Endothelial cell of umbilical vein (primary cell): Measurements from ENCODE around the gene MT1E. TPM values are rescaled to one million over a fixed set of nuclear protein-coding genes. Genes with fewer than 3 reads are reported as not detected.

Experiments used
- BruUV-seq: library from RNA; stranded (reverse); fragments of 400-500 nt; replicated peaks from 2 replicates; lab custom pipeline; 2021; lab: Mats Ljungman, UMichigan
- CTCF ChIA-PET: fragments of 300-600, 350-600 bp; sonication (Branson Sonifier 250); formaldehyde crosslinking; loops from one replicate; lab custom pipeline; 2021; ENCODE audit warnings: antibody characterized with exemption, inconsistent platforms; lab: Charles Lee
- POLR2A ChIA-PET: fragments of 300-600, 350-600 bp; sonication (Branson Sonifier 250); formaldehyde crosslinking; loops from one replicate; lab custom pipeline; 2021; ENCODE audit warnings: antibody characterized with exemption, inconsistent platforms; lab: Charles Lee
- DNase-seq: peaks from one replicate; pipeline ENCODE4 v3.0.0-alpha.2; 2011; ENCODE audit warnings: low read depth, low spot score
- FAIRE-seq: peaks from 2 replicates; lab custom pipeline; 2011; peaks lifted over from hg19 to GRCh38; lab: Jason Lieb, UNC
- H2AFZ ChIP-seq: 2 replicates; pipeline ENCODE4 v1.6.0; 2012; ENCODE audit warnings: low read depth, low read length, control low read depth, inconsistent platforms
- H3K27ac ChIP-seq: 2 replicates; pipeline ENCODE4 v1.5.1; 2011; ENCODE audit warnings: low read depth, mild to moderate bottlenecking, control low read depth, low read length, moderate library complexity; ENCODE audit not compliant: insufficient read depth
- H3K27me3 ChIP-seq, 2 experiments: 2 replicates each; pipeline versions ENCODE4 v1.6.0 to v1.6.1; 2011; ENCODE audit warnings: low read length in 2 of 2, mixed read lengths in 1 of 2; ENCODE audit not compliant: control insufficient read depth in 2 of 2, insufficient read depth in 2 of 2
- H3K36me3 ChIP-seq, 2 experiments: 2 replicates in 1 of 2; 3 replicates in 1 of 2; pipeline ENCODE4 v1.5.1; 2011; ENCODE audit warnings: low read length in 2 of 2, mild to moderate bottlenecking in 1 of 2, moderate library complexity in 1 of 2; ENCODE audit not compliant: control insufficient read depth in 2 of 2, insufficient read depth in 2 of 2; ENCODE audit errors: extremely low read depth in 1 of 2
- H3K4me1 ChIP-seq: 3 replicates; pipeline ENCODE4 v1.5.1; 2011; ENCODE audit warnings: mild to moderate bottlenecking, low read length; ENCODE audit not compliant: control insufficient read depth, insufficient read depth; ENCODE audit errors: extremely low read depth
- H3K4me2 ChIP-seq: 2 replicates; pipeline ENCODE4 v1.6.1; 2011; ENCODE audit warnings: low read length, control low read depth, mixed read lengths; ENCODE audit not compliant: insufficient read depth
- H3K4me3 ChIP-seq, 3 experiments: fragments of 200-600 bp in 1 of 3; sonication (generic), shearing (Covaris generic) in 1 of 3; replicated peaks in 1 of 3; 2 replicates each; pipeline ENCODE4 v1.5.1; 2011 to 2016; ENCODE audit warnings: control low read depth in 3 of 3, low read length in 3 of 3, mild to moderate bottlenecking in 2 of 3, inconsistent platforms in 1 of 3, low read depth in 1 of 3, moderate library complexity in 1 of 3; ENCODE audit not compliant: insufficient read depth in 1 of 3
- H3K79me2 ChIP-seq: 2 replicates; pipeline ENCODE4 v1.6.0; 2012; ENCODE audit warnings: low read length, inconsistent platforms; ENCODE audit not compliant: control insufficient read depth, insufficient read depth
- H3K9ac ChIP-seq: replicated peaks from 2 replicates; pipeline ENCODE3; 2011; ENCODE audit warnings: low read length, control low read depth; ENCODE audit not compliant: insufficient read depth; ENCODE audit errors: extremely low read depth
- H3K9me1 ChIP-seq: replicated peaks from 3 replicates; pipeline ENCODE4 v1.6.0; 2011; ENCODE audit warnings: mild to moderate bottlenecking, low read length; ENCODE audit not compliant: control insufficient read depth, insufficient read depth; ENCODE audit errors: extremely low read depth
- H3K9me3 ChIP-seq: replicated peaks from 2 replicates; pipeline ENCODE4 v1.5.1; 2012; ENCODE audit warnings: low read length, inconsistent platforms; ENCODE audit not compliant: control insufficient read depth, insufficient read depth
- H4K20me1 ChIP-seq: replicated peaks from 2 replicates; pipeline ENCODE3; 2011; ENCODE audit warnings: mild to moderate bottlenecking, low read length; ENCODE audit not compliant: control insufficient read depth, insufficient read depth; ENCODE audit errors: extremely low read depth
- EZH2 ChIP-seq: IDR thresholded peaks from 2 replicates; pipeline ENCODE4 v1.6.1; 2012; ENCODE audit warnings: borderline replicate concordance, low read depth, mild to moderate bottlenecking, moderate library complexity, low read length, inconsistent platforms; ENCODE audit not compliant: severe bottlenecking
- FOS ChIP-seq: IDR thresholded peaks from 2 replicates; pipeline ENCODE4 v1.6.1; 2011; ENCODE audit warnings: mild to moderate bottlenecking, low read length, moderate library complexity, borderline replicate concordance; ENCODE audit not compliant: insufficient read depth
- GATA2 ChIP-seq: IDR thresholded peaks from 2 replicates; pipeline ENCODE4 v1.7.0; 2011; ENCODE audit warnings: low read depth, mild to moderate bottlenecking, moderate library complexity, mixed read lengths, low read length; ENCODE audit not compliant: insufficient read length, insufficient read depth
- JUN ChIP-seq: IDR thresholded peaks from 2 replicates; pipeline ENCODE4 v1.6.1; 2011; ENCODE audit warnings: borderline replicate concordance, low read depth; ENCODE audit not compliant: insufficient read length, insufficient read depth
- MYC ChIP-seq: IDR thresholded peaks from one replicate; pipeline ENCODE4 v1.6.1; 2011; ENCODE audit warnings: mild to moderate bottlenecking, low read depth, low read length
- POLR2A ChIP-seq: IDR thresholded peaks from 2 replicates; pipeline ENCODE4 v1.6.1; 2012; ENCODE audit warnings: low read depth, mild to moderate bottlenecking, control low read depth, low read length
- POLR2AphosphoS5 ChIP-seq: IDR thresholded peaks from 2 replicates; pipeline ENCODE4 v1.6.1; 2012; ENCODE audit warnings: low read depth, mild to moderate bottlenecking, control low read depth, low read length, moderate library complexity; ENCODE audit not compliant: insufficient read depth
- dilution Hi-C: fragments of 300-500 bp; cut with MboI; formaldehyde crosslinking; loops from one replicate; pipeline ENCODE4 v1.15.0; 2019; ENCODE audit warnings: low sequenced_read_pairs; ENCODE audit not compliant: extremely low pct_ligation_motif_present
- intact Hi-C: fragments of 100-400 bp; cut with micrococcal nuclease; formaldehyde crosslinking; loops from one replicate; pipeline ENCODE4 v1.10.0; 2022
- polyA plus RNA-seq, 4 experiments: library from polyadenylated mRNA; depleted of rRNA in 3 of 4; stranded (reverse) in 3 of 4; unstranded in 1 of 4; fragments of >200 nt; gene quantifications; 2 replicates each; pipeline versions ENCODE4 v1.2.1 to v1.2.3, GENCODE V29; 2011 to 2012; ENCODE audit warnings: missing spikeins in 1 of 4
- total RNA-seq: library from RNA; stranded (reverse); gene quantifications from 2 replicates; pipeline ENCODE4 v1.2.3, GENCODE V29; 2021
- TF ChIP-seq, protein P1 (sequence below), 2 donors: IDR thresholded peaks; 1 replicate in 1 of 2; 2 replicates in 1 of 2; pipeline ENCODE4 v1.5.1; 2011; ENCODE audit warnings: low read length in 2 of 2, mild to moderate bottlenecking in 2 of 2, moderate library complexity in 2 of 2, control low read depth in 1 of 2, inconsistent platforms in 1 of 2, low read depth in 1 of 2; ENCODE audit not compliant: insufficient read depth in 1 of 2; ENCODE audit errors: extremely low read depth in 1 of 2
- TF ChIP-seq, protein P2 (sequence below): IDR thresholded peaks from 2 replicates; pipeline ENCODE4 v1.6.1; 2011; ENCODE audit not compliant: insufficient read depth, insufficient read length

The MT1E gene
- total and polyA plus RNA-seq, 2 donors (not counting 3 experiments of a cell fraction or from before 2014, with no cell fraction given): 208 to 346 TPM

DNA sequence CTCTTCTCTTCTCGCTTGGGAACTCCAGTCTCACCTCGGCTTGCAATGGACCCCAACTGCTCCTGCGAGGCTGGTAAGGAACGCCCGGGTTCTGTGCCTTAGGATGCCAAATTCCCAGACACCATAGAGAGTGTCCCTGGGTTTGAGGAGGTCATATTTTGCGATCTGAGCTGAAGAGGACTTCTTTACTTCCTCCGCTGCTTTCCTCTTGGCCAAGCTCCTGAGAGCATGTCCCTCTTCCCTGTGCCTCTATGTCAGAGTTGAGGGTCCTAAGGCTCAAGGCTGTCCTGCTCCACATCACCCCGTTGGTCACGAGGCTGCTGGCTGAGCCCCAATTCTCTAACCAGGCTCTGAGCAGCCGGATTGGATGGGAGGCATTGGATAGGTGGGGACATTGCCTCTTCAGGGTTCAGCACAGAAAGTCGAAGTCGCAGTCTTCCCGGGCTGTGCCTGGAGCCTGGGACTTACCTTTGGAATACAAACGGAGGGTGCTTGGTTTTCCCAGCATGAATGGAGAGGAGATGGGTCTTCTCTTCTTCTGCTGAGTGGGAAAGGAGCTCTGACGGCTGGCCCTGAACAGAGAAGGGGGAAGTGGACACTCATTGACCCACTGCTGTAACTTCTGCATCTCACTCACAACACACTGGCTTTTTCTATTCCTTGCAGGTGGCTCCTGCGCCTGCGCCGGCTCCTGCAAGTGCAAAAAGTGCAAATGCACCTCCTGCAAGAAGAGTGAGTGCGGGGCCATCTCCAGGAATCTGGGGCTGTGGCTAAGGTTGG is 44.4 kb downstream of the MT1E start:
- POLR2A ChIA-PET: no interaction called here
- no TSS peak for BruUV-seq

DNA sequence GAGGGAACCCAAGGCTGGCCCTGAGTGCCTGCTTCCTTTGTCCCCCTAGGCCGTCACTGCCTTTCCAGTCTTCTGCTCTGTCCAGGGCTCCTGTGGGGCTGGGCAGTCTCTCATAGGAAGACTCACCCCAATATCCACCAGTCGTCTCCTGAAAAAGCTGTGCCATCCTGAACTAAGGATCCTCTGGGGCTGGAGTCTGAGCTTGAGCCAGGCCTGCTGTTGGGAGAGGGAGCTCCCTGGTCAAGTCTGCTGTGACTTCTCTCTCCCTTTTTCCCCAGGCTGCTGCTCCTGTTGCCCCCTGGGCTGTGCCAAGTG is 45.0 kb downstream of the MT1E start:
- Histone ChIP-seq H3K79me2 (no peaks in the 10 kb centered on the region), H3K27ac (no peak overlapping the region), H3K9me3 (no peaks in the 10 kb centered on the region), H3K4me2 (no peak overlapping the region), H3K36me3 (no peaks in the 10 kb centered on the region), H4K20me1 (no peaks in the 10 kb centered on the region), H3K9ac (no peak overlapping the region), H3K4me1 (no peaks in the 10 kb centered on the region), H3K9me1 (no peaks in the 10 kb centered on the region), H2AFZ (no peak overlapping the region), H3K27me3 (peaks cover 70 to 85% of the 10 kb centered on the region in 2 experiments), H3K4me3 (no peak overlapping the region)
- no TSS peak for BruUV-seq
- CTCF ChIA-PET: interaction anchor here (1.3 kb wide), 1 partner anchor 31 kb away, joined by 5 read pairs; no protein-coding TSS in a partner anchor
- FAIRE-seq: no peak
- DNase-seq: no peak
- dilution Hi-C loops: no loop called here
- intact Hi-C loops: no loop called here
- POLR2A ChIA-PET: no interaction called here
- TF ChIP-seq MYC: no peak
- TF ChIP-seq POLR2AphosphoS5: no peak
- TF ChIP-seq, protein P1, sequence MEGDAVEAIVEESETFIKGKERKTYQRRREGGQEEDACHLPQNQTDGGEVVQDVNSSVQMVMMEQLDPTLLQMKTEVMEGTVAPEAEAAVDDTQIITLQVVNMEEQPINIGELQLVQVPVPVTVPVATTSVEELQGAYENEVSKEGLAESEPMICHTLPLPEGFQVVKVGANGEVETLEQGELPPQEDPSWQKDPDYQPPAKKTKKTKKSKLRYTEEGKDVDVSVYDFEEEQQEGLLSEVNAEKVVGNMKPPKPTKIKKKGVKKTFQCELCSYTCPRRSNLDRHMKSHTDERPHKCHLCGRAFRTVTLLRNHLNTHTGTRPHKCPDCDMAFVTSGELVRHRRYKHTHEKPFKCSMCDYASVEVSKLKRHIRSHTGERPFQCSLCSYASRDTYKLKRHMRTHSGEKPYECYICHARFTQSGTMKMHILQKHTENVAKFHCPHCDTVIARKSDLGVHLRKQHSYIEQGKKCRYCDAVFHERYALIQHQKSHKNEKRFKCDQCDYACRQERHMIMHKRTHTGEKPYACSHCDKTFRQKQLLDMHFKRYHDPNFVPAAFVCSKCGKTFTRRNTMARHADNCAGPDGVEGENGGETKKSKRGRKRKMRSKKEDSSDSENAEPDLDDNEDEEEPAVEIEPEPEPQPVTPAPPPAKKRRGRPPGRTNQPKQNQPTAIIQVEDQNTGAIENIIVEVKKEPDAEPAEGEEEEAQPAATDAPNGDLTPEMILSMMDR (IDR thresholded peaks at IDR 0.05; ENCODE audit: extremely low read depth in 1 of 2, insufficient read depth in 1 of 2, low read depth in 1 of 2, low read length in 2 of 2): no peak
- no peak for TF ChIP-seq EZH2
- TF ChIP-seq GATA2: no peak
- no peak for TF ChIP-seq POLR2A
- TF ChIP-seq FOS: no peak
- TF ChIP-seq, protein P2, sequence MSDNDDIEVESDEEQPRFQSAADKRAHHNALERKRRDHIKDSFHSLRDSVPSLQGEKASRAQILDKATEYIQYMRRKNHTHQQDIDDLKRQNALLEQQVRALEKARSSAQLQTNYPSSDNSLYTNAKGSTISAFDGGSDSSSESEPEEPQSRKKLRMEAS: no peak
- no peak for TF ChIP-seq JUN

More for the DNA sequence above, 44.4 kb downstream of the MT1E start:
- TF ChIP-seq FOS (no peak), EZH2 (peak; percentile 50)
- Histone ChIP-seq H2AFZ (no peak overlapping the region), H3K27me3 (peaks cover 69 to 83% of the 10 kb centered on the region in 2 experiments), H3K4me1 (no peaks in the 10 kb centered on the region), H3K9me3 (no peaks in the 10 kb centered on the region), H3K79me2 (no peaks in the 10 kb centered on the region), H3K36me3 (no peaks in the 10 kb centered on the region), H3K9ac (no peak overlapping the region), H3K4me2 (no peak overlapping the region), H4K20me1 (no peaks in the 10 kb centered on the region), H3K9me1 (no peaks in the 10 kb centered on the region), H3K27ac (no peak overlapping the region), H3K4me3 (no peak overlapping the region)
- FAIRE-seq: no peak
- CTCF ChIA-PET: interaction anchor here (1.3 kb wide), 1 partner anchor 32 kb away, joined by 5 read pairs; no protein-coding TSS in a partner anchor
- dilution Hi-C loops: no loop called here
- no peak for DNase-seq
- intact Hi-C loops: no loop called here
